GM11168 (cell line): Measurements from ENCODE around the gene SPANXC.
"Not testable (repeated sequence)": the region's sequence is repeated elsewhere in the genome, so short reads cannot be mapped to it uniquely, and the experiment has no call there.

Experiments
- in situ Hi-C: fragments of 300-500 bp; cut with MboI; formaldehyde crosslinking; loops from one replicate; pipeline ENCODE4 v1.12.0; 2022; ENCODE audit warnings: low sequenced_read_pairs; ENCODE audit not compliant: unreplicated experiment

The SPANXC gene, protein sequence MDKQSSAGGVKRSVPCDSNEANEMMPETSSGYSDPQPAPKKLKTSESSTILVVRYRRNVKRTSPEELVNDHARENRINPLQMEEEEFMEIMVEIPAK

DNA sequence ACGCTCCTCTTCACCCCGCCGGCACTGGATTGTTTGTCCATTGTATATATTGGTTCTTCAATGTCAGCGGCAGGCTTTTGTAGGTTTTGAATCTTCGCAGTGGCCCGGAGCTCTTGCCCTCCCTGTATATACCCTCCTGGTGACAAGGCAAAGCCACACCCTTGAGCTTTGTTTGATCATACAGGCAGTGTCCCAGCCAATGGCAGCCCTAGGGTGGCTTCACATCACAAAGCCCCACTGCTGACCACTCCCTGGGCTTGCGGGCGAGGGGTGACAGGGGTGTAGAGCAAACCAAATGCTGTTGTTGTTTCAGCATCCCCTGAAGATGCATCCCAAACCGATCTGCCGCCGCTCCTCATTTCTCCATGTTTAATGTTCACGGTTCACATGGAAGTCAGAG, at the start of gene SPANXC:
Gene SPANXC (minus strand): TSS at position 101 of the 400 bp plus-strand sequence. CDS start 60 bp downstream, at position 41.
- in situ Hi-C loops, result not testable (repeated sequence)

DNA sequence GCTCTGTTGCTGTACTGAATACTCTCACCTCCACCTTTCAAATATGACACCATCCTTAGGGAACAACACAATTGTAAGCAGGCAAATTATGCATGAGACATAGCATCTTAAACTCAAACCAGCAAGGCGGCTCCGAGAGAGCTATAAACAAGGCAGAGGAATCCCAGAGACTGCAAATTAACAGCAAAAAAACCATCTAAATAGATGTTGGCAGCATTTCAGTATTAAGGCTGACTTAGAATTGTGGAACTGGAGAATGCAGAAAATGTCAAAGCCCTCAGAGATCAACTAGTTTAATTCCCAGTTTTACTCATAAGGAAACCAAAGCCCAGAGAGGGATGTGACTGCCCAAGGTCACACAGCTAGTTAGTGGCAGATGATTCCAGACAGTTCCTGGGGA, 37.2 kb upstream of the SPANXC start:
- in situ Hi-C loops, result no loop called here

DNA sequence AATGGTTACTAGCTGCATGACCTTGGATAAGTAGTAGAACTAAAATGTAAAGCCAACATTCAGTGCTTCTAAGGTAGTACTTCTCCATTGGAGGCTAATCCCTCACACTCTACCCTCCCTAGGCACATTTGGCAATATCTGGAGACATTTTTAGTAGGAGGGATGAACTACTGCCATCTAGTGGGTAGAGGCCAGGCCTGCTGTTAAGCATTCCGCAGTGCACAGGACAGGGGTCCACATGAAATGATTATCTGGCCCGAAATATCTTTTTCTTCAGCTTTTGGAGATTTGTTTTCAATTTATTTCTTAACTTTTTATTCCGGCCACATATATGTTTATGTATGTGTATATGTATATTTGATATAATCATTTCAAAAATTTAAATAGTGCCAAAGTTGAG, 36.0 kb upstream of the SPANXC start:
- in situ Hi-C loops, result no loop called here

DNA sequence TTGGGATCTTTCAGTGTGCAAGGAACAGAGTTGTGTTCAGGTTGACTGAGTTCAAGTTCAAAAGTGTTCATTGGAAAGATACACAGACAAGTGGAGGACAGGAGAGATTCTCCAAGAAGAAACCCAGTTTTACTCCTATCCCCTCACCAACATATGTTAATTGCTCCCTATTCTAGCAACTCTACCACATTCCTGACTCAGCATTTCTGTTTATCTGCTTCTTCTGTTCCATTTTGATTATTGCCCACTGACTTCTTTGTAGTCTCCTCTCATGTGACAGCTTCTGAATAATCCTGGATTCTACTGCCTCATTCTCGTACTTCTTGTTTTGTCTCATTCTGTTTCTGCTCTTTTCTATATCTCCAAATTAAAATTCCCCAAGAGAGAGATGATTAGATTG, 15.8 kb upstream of the SPANXC start:
- in situ Hi-C loops, result no loop called here

DNA sequence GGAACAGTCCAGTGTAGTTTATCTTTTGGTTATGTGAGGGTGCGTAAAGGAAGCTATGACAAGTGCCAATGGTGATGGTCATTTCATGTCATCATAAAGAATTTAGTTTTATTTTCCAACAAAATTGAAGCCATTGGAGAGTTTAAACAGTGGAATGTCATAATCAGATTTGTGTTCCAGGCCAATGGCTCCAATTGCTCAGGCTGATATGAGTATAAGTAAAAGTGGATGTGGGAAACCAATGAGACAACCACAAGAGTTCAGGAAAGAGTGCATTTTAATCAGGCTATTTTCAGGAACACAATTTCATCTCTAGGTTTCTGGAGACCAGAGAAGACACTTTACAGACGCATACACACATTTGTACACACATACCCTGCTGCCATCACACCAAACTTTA, 20.7 kb downstream of the SPANXC start:
- in situ Hi-C loops, result no loop called here

DNA sequence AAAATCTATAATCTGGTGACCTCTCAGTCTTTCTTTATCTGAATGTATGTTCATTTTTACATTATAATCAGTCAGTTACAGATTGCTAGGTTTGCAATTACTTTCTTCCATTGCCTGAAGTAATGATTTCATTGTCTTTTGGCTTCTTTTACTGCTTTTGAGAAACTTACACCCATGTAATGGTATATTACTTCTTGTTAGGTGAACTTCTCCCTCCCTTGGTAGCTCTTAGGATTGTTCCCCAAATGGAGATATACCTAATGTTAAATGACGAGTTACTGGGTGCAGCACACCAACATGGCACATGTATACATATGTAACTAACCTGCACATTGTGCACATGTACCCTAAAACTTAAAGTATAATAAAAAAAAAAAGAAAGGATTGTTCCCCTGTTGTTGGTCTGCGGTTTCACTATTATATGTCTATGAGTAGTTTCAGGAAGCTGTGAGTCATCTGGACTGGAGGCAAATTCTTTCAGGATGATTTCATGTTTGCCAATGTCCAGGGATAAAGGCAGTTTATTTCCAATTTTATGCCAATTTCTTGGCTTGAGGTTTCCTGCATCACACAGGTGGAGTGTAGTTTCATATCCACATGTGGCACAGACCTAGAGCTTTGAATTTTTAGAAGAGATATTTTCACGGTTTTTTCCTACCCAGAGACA, 21.8 kb downstream of the SPANXC start:
- in situ Hi-C loops, result no loop called here

DNA sequence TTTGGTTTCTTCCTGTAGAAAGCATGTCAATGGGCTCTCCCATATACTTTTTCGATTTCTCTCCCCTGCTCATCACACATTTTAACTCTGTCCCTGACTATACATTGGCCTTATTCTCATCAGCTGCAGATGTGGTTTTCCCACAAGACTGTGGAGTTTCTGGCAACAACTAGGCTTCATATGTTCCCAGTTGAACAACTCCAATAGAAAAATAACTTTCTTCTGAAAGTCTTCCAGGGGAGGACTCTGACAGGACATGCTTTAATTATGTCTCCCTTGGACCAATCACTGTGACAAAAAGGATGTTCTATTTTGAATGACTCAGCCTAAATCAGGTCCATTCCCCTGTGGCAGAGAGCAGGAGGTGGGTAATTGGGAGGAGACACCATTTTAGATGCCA, 28.1 kb downstream of the SPANXC start:
- in situ Hi-C loops, result no loop called here

DNA sequence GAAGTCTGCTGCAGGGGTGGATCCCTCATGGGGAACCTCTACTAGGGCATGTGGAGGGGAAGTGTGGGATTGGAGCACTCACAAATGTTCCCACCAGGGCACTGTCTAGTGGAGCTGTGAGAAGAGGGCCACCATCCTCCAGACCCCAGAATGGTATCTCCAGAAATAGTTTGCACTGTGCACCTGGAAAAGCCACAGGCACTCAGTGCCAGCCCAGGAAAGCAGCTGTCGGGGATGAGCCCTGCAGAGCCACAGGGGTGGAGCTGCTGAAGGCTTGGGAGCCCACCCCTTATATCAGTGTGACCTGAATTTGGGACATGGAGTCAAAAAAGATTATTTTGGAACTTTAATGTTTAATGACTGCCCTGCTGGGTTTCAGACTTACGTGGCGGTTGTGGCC, 40.4 kb downstream of the SPANXC start:
- in situ Hi-C loops, result no loop called here
